Gastroesophageal sphincter (tissue), 4 donors: ENCODE data around the gene SCAP. TPM values are rescaled to one million over a fixed set of nuclear protein-coding genes. Genes with fewer than 3 reads are reported as not detected.
"Not testable (repeated sequence)": the region's sequence is repeated elsewhere in the genome, so short reads cannot be mapped to it uniquely, and the experiment has no call there.

ENCODE experiments used
- ATAC-seq: fragments of 150-250 bp; one replicate; pipeline ENCODE4 v1.9.1; 2016; ENCODE audit warnings: mild to moderate bottlenecking, moderate library complexity
- H3K27ac ChIP-seq, 4 donors: fragments of 200-600 bp; sonication (generic) in 3 of 4; 1 replicate in 3 of 4; 2 replicates in 1 of 4; pipeline ENCODE4 v1.5.1; 2016 to 2019
- H3K27me3 ChIP-seq: fragments of 200-600 bp; sonication (generic); one replicate; pipeline ENCODE4 v1.5.1; 2019
- H3K36me3 ChIP-seq, 2 donors: fragments of 200-600 bp; sonication (generic); one replicate each; pipeline ENCODE4 v1.5.1; 2019; ENCODE audit warnings: control low read depth in 1 of 2
- H3K4me1 ChIP-seq, 3 donors: fragments of 200-600 bp; sonication (generic); 1 replicate in 2 of 3; 2 replicates in 1 of 3; pipeline ENCODE4 v1.5.1; 2016 to 2019; ENCODE audit warnings: control low read depth in 2 of 3
- H3K4me3 ChIP-seq, 2 donors: fragments of 200-600 bp; sonication (generic); one replicate each; pipeline ENCODE4 v1.5.1; 2019; ENCODE audit warnings: mild to moderate bottlenecking in 1 of 2, moderate library complexity in 1 of 2
- H3K9me3 ChIP-seq, 3 donors: fragments of 200-600 bp; sonication (generic); one replicate each; pipeline ENCODE4 v1.5.1; 2017 to 2019; ENCODE audit warnings: control low read depth in 2 of 3
- CTCF ChIP-seq, 4 experiments: fragments of 200-600 bp in 2 of 4; fragments of 450-650 bp in 2 of 4; sonication (generic) in 1 of 4; IDR thresholded peaks; one replicate each; pipeline ENCODE4 v1.5.1; 2017 to 2019; ENCODE audit warnings: antibody characterized with exemption in 4 of 4, mild to moderate bottlenecking in 2 of 4, moderate library complexity in 2 of 4
- EP300 ChIP-seq: sonication (generic); formaldehyde crosslinking; IDR thresholded peaks from one replicate; pipeline ENCODE4 v1.6.1; 2017; ENCODE audit warnings: antibody characterized with exemption, mild to moderate bottlenecking
- POLR2A ChIP-seq, 2 donors: fragments of 450-650 bp; IDR thresholded peaks; one replicate each; pipeline ENCODE4 v1.6.1; 2017; ENCODE audit warnings: antibody characterized with exemption in 2 of 2, mild to moderate bottlenecking in 2 of 2, moderate library complexity in 1 of 2
- POLR2AphosphoS5 ChIP-seq: sonication (generic); formaldehyde crosslinking; IDR thresholded peaks from one replicate; pipeline ENCODE4 v1.6.1; 2017; ENCODE audit warnings: antibody characterized with exemption
- WGBS, 2 donors: methylation state at CpG; one replicate each; pipeline ENCODE4 v1.1.5; 2018; ENCODE audit warnings: low coverage in 1 of 2; 5-methylcytosine and 5-hydroxymethylcytosine counted together
- total RNA-seq, 4 donors: library from RNA; depleted of rRNA; stranded (reverse); fragments of >200 nt; gene quantifications; one replicate each; pipeline ENCODE4 v1.1.0, GENCODE V29; 2016

SCAP gene
- total RNA-seq, 4 donors from 2014 or later: 58.8 to 93.5 (median 71.5) TPM

DNA sequence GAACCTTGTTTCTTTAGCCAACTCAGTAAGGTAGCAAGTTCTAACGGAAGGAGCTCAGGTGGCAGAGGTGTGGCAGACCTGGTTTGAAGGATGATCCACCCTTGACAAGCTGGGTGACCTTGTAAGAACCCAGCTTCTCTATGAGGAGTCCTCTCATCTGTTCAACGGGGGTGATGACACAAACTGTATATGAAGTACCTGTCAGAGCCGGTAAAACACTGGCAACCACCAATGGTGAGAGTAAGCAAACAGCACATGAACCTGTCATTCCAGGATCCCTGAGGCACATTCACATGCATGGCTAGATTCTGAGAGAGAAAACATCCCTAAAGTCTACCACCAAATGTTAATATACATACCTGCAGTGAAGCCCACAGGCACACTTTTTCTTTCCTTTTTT, 2.4 kb downstream of the SCAP start:
- Histone ChIP-seq H3K4me3 (no peak overlapping the region), H3K4me1 (peaks cover 0 to 47% (median 14%) of the 10 kb centered on the region in 3 donors), H3K27ac (no peak overlapping the region), H3K27me3 (no peaks in the 10 kb centered on the region), H3K36me3 (no peaks in the 10 kb centered on the region), H3K9me3 (no peaks in the 10 kb centered on the region)
- no peak for ATAC-seq
- WGBS, 2 donors: 45 to 46% methylated on average over 3 of the region's 3 CpGs
- TF ChIP-seq EP300: no peak
- no peak for TF ChIP-seq CTCF (IDR thresholded peaks at IDR 0.05)
- TF ChIP-seq POLR2A (IDR thresholded peaks at IDR 0.05): no peak
- no peak for TF ChIP-seq POLR2AphosphoS5

DNA sequence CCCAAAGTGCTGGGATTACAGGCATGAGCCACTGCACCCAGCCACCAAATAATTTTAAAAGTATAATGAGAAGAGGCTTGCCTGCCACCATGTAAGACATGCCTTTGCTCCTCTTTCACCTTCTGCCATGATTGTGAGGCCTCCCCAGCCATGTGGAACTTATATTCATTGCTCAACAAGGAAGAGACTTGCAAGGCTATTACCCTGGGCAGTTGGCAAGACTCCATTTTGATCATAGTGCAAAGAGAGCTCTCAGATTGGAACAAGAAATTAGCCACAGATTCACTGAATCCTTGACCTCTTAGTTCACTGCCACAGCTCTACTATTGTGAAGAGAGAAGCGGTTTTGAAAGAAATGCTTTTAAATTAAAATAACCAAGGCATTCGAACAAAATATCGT, 6.1 kb downstream of the SCAP start:
- WGBS, 2 donors: 79 to 100% methylated on average over 1 to 3 of the region's 3 CpGs
- H3K27me3 ChIP-seq: no peaks in the 10 kb centered on the region
- H3K9me3 ChIP-seq: no peaks in the 10 kb centered on the region
- no peak overlapping the region for H3K4me3 ChIP-seq
- TF ChIP-seq CTCF (IDR thresholded peaks at IDR 0.05): no peak
- TF ChIP-seq POLR2A (IDR thresholded peaks at IDR 0.05): no peak
- no peak overlapping the region for H3K27ac ChIP-seq
- H3K36me3 ChIP-seq: no peaks in the 10 kb centered on the region
- no peak for ATAC-seq
- peaks cover 0 to 34% (median 6%) of the 10 kb centered on the region in 3 donors for H3K4me1 ChIP-seq

DNA sequence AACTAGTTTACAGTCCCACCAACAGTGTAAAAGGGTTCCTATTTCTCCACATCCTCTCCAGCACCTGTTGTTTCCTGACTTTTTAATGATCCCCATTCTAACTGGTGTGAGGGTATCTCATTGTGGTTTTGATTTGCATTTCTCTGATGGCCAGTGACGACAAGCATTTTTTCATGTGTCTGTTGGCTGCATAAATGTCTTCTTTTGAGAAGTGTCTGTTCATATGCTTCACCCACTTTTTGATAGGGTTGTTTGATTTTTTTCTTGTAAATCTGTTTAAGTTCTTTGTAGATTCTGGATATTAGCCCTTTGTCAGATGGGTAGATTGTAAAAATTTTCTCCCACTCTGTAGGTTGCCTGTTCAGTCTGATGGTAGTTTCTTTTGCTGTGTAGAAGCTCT, 7.4 kb downstream of the SCAP start:
- 83 to 90% methylated on average over 1 of the region's 1 CpG for WGBS, 2 donors

DNA sequence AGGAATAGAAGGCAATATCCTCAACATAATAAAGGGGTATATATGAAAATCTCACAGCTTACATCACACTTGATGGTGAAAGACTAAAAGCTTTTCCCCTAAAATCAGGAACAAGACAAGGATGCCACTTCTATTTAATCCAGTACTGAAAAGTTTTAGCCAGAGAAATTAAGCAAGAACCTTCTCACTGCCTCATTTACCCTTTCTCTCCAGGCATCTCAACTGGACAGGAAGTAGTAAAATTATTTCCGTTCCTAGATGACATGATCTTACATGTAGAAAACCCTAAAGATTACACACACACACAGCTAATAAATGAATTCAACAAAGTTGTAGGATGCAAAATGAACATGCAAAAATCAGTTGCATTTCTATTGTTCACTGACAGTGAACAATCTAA, 11.2 kb downstream of the SCAP start:
- Histone ChIP-seq H3K27me3 (no peaks in the 10 kb centered on the region), H3K4me1 (peaks cover 0 to 19% (median 0%) of the 10 kb centered on the region in 3 donors), H3K27ac (no peak overlapping the region), H3K9me3 (no peaks in the 10 kb centered on the region), H3K36me3 (no peaks in the 10 kb centered on the region), H3K4me3 (no peak overlapping the region)
- WGBS, 2 donors: 67 to 71% methylated on average over 1 of the region's 1 CpG
- ATAC-seq: no peak
- no peak for TF ChIP-seq EP300
- TF ChIP-seq CTCF (IDR thresholded peaks at IDR 0.05): no peak
- no peak for TF ChIP-seq POLR2AphosphoS5
- no peak for TF ChIP-seq POLR2A (IDR thresholded peaks at IDR 0.05)

More for the DNA sequence above, 7.4 kb downstream of the SCAP start:
- H3K4me3 ChIP-seq, H3K36me3 ChIP-seq, H3K27ac ChIP-seq, H3K9me3 ChIP-seq, H3K27me3 ChIP-seq, ATAC-seq: not testable (repeated sequence)
- H3K4me1 ChIP-seq: peaks cover 0 to 26% (median 0%) of the 10 kb centered on the region in 3 donors

DNA sequence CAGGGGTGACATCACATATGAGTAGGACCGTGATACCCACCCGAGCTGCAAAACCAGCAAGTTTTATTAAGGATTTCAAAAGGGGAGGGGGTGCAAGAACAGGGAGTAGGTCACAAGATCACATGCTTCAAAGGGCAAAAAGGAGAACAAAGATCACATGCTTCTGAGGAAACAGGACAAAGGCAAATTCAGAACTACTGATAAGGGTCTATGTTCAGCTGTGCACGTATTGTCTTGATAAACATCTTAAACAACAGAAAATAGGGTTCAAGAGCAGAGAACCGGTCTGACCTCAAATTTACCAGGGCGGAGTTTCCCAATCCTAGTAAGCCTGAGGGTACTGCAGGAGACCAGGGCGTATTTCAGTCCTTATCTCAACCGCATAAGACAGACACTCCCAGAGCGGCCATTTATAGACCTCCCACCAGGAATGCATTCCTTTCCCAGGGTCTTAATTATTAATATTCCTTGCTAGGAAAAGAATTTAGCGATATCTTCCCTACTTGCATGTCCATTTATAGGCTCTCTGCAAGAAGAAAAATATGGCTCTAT, 16.1 kb downstream of the SCAP start:
- H3K27ac ChIP-seq, H3K9me3 ChIP-seq, H3K36me3 ChIP-seq, H3K4me3 ChIP-seq, ATAC-seq, H3K27me3 ChIP-seq: not testable (repeated sequence)
- peaks cover 3 to 26% (median 3%) of the 10 kb centered on the region in 3 donors for H3K4me1 ChIP-seq
- WGBS, 2 donors: 88 to 93% methylated on average over 7 to 9 of the region's 9 CpGs

DNA sequence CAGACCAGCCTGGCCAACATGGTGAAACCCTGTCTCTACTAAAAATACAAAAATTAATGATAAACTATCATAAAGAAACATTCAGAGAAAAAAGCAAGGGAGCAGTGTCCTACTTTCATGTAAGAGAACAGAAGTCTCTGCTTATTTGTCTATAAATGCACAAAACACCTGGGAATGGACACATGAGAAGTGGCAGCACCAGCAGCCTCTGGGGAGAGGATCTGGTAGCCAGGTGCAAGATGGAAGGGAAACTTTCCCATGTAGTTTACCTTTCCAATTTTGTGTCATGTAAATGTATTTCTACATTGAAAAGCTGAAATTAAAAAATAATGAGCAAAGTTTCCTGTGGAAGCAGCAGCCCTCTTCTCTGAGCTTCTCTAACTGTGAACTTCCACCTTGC, 18.8 kb downstream of the SCAP start:
- no peak for TF ChIP-seq EP300
- no peak for TF ChIP-seq POLR2A (IDR thresholded peaks at IDR 0.05)
- no peak for TF ChIP-seq POLR2AphosphoS5
- no peak for TF ChIP-seq CTCF (IDR thresholded peaks at IDR 0.05)
- Histone ChIP-seq H3K4me1 (peaks cover 3 to 20% (median 3%) of the 10 kb centered on the region in 3 donors), H3K27me3 (no peaks in the 10 kb centered on the region), H3K4me3 (no peak overlapping the region), H3K27ac (no peak overlapping the region), H3K9me3 (no peaks in the 10 kb centered on the region), H3K36me3 (no peaks in the 10 kb centered on the region)
- ATAC-seq: no peak
